ENCODE data around the gene SSH2.

DNA sequence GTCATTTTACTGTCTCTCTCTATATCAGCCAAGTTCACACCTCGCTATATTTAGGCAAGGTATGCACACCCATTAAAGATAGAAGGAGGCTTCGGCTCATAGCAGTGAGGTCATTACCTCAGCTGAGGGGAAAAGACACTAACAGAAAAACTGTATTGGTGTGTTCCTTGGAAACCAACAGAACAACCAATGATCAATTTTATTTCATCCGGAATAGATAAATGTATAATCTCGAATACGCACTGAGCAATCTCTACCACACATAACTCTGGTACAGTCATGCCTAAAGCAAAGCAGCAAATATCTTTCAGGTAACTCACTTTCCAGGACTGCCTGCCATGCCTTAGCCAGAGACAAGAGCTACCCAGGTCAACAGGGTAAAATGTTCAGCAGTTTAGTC is 197.4 kb downstream of the SSH2 start:
- TF ChIP-seq, protein P1, sequence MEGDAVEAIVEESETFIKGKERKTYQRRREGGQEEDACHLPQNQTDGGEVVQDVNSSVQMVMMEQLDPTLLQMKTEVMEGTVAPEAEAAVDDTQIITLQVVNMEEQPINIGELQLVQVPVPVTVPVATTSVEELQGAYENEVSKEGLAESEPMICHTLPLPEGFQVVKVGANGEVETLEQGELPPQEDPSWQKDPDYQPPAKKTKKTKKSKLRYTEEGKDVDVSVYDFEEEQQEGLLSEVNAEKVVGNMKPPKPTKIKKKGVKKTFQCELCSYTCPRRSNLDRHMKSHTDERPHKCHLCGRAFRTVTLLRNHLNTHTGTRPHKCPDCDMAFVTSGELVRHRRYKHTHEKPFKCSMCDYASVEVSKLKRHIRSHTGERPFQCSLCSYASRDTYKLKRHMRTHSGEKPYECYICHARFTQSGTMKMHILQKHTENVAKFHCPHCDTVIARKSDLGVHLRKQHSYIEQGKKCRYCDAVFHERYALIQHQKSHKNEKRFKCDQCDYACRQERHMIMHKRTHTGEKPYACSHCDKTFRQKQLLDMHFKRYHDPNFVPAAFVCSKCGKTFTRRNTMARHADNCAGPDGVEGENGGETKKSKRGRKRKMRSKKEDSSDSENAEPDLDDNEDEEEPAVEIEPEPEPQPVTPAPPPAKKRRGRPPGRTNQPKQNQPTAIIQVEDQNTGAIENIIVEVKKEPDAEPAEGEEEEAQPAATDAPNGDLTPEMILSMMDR (IDR thresholded peaks at IDR 0.05): no peak
- no peak for TF ChIP-seq POLR2A (IDR thresholded peaks at IDR 0.05)
